Activated CD4-positive, alpha-beta T cell treated with anti-CD3 and anti-CD28 coated beads, Interleukin-2, Interleukin-6, amounts not matched to agents 100 ng/mL and 50 ng/mL, durations not matched to agents 16 hours and 8 hours (primary cell): ENCODE results near the gene CEACAM6.

ENCODE experiments used
- DNase-seq: peaks from one replicate; pipeline ENCODE4 v3.0.0-alpha.2; 2020

The CEACAM6 gene

DNA sequence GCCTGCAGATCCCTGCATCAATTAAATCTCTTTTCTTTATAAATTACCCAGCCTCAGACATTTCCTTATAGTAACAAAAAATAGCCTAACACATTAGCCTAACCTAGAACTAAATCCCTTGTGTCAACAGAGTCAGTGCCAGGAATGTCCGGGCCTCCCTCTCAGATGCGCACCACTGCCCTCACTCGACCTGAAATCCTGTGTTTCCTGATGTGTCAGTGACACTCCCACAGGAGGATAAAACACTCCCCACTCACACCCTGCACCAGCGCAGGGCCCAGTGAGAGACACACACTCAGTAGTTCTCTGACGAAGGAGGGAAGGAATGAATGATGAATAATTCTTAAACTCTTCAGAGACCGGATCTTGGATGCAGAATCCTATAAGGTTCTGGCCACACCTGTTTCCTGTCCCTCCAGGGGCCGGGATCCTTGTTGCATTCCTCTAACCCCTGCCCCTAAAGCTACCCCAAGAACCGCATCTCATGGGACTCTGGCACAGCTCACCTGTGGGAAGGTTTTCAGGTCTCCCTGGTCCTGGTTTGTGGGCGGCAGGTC lies 44.2 kb downstream of the CEACAM6 start:
- DNase-seq = no peak

DNA sequence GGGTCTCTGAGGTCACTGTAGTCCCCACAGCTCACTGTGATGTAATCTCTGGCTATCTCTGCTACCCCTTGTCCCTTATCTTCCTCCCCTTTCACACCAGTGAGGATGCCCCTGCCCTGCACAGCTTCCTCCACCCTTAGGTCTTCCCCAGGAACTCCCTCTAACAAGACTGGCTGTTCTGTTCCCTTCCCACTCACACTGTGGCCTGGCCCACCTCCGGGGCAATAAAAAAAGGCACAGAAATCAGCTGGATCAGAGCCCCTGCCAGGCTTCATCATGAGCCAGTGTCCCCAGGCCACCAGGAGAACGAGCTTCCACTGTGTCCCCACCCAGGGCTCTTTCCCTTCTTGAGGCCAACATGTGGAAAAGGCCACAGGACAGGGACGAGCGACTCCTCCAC lies 45.7 kb downstream of the CEACAM6 start:
- DNase-seq = no peak

DNA sequence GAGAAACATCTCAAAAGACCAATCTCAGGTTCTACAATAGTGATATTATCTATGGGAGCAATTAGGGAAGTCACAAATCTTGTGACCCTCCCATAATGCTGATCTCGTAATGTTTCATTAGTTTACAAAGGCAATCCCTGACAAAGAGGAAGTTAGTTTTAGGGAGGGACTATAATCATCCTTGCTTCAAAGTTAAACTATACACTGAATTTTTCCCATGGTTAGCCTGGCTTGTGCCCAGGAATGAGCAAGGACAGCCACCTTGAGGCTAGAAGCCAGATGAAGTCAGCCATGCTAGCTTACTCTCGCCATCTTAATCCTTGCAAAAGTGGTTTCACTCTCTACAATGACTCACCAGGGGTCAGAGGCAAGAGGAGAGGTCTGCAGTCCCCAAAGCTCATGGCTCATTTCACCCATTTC lies 46.5 kb downstream of the CEACAM6 start:
- DNase-seq = no peak

- no peak for DNase-seq
Observed at GRCh38 chr19:41802770-41803169, 47.4 kb downstream of the CEACAM6 start.

DNA sequence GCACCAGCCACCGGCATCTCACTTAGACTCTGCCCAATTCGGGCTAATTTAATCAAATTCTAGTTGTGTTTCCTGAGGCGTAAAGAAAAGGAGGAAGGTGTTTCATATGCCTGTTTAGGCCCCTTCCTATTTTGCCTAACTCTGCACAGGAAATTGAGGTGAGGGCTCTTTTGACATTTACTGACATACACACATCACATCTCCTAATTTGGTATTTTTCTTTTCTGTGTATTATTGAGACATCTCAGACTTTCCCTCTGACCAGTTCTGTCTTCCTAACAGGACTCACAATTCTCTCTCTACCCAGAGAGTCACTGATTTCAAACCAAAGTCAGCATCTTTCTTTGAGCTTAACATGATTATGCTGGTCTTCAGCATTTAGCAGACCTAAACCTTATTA lies 49.0 kb downstream of the CEACAM6 start:
- no peak for DNase-seq

GRCh38 chr19:41807176-41807575 lies 51.8 kb downstream of the CEACAM6 start:
- no peak for DNase-seq

- DNase-seq = no peak
Observed at GRCh38 chr19:41808663-41809566, 53.6 kb downstream of the CEACAM6 start.

DNA sequence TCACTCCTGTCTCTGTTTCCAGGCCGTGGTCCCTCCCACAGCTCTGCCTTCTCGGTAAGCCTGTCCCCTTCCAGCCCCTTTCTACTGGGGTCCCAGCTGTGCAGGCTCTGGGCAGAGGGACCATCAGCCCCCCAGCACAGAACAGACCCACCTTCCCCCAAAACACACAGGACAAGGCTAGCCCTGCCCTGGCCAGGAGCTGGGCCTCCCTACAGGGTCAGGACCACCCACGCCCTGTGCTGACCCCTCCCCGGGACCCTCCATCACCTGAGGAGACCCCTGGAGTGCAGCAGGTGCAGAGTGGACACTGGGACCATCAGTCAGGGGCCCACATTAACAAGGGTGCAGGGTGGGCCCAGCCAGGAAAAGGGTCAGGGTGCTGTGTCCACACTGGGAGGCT lies 55.0 kb downstream of the CEACAM6 start:
- DNase-seq = no peak

DNA sequence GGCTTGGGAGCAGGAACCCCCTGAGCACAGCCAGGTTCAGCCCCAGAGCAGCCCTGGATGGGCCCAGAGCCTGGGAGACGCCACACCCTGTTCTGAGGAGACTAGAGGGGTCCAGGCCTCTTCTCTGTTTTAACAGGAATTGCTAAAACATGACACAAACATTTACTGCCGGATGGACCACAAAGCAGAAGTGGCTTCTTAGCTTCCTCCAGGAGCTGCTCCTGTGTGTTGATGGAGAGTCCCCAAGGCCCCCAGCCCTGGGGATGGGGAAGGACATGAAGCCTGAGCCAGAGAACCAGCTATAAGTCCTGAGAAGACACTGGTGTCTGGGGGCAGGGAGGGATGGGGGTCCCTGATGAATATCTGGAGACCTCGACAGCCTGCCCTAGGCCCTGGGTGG lies 55.7 kb downstream of the CEACAM6 start:
- no peak for DNase-seq

DNA sequence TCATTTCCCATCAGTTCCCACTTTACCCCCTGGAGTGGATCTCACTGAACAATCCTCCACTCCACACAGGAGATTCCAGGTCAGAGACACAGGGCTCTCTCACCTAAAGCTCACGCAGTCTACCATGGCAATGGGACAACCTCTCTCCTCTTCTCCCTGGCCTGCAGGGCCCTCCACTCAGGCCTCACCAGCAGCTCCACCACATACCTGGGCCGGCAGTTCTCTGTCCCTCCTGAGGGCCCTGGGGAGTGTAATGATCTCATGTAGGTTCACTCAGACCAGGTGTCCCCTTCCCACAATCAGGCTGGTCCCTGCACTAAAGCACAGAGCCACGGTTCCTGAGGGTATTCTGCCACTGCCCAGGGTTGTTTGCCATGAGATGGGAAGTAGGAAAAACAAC lies 56.7 kb downstream of the CEACAM6 start:
- DNase-seq = no peak

DNA sequence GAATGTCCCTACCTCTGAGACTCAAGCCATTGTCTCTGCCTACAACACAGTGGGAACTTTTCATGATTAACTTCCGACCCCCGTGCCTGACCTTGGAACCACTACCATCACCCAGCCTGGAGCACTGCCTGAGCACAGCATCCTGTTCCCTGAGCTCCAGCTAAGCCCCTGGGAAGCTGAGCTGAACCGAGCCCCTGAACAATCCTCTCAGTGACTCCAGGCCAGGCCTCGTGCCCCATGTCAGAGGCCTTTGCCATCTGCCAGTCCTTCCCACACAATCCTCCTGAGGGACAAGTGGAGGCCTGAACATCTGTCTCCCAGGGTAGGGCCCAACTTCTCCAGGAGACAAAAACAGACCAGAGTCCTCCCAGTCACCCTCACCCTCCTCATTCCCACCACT lies 58.6 kb downstream of the CEACAM6 start:
- no peak for DNase-seq

- no peak for DNase-seq
Observed at GRCh38 chr19:41815301-41815700, 60.0 kb downstream of the CEACAM6 start.

DNA sequence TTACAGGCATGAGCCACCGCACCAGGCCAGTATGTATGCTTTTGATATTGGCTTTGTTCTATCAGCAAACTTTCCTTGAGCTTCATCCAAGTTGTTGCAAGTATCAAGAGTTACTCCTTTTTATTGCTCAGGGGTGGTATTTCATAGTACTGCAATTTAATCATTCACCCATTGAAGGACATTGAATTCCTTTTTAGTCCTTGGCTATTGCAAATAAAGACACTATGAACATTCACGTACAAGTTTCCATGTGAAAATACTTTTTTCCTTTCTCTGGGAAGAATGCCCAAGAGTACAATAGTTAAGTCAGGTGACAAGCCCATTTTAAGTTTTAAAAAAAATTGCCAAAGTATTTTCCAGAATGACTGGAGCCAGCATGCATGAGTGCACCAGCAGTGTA lies 61.4 kb downstream of the CEACAM6 start:
- no peak for DNase-seq

DNA sequence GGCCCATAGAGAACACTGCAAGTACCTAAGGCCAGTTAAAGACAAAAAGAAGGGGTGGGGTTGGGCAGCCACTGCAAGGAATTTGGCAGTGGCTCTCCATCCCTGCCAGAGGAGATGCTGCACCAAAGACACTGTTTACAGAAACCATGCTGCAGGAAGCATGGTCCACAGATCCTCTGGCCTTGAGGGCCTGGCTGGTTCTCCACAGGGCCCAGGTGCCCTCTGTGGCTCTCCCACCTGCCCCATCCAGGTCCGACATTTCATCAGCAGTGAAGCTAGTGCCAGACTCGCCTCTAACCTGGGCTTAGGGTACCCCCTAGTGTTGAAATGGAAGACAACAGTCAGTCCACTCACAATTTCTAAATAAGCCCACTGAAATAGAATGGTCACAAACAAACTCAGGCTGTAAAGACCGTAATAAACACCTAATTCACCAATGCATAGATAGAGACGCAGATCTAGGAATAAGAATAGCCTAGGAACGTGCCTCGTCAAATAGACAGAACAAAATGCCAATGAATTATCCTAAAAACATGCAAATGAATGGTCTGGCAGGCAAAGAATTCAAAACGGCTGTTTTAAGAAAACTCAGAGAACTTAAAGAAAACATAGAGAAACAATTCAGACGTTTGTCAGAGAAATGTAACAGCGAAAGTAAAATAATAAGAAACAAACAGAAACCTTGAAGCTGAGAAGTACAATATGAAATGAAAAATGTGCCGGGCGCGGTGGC lies 65.8 kb downstream of the CEACAM6 start:
- DNase-seq = peak; percentile 74
